Measurements from ENCODE around the gene UPK3A. TPM values are rescaled to one million over a fixed set of nuclear protein-coding genes. Genes with fewer than 3 reads are reported as not detected.

UPK3A gene
- total RNA-seq, 1 experiment from 2014 or later, result 1.0 TPM

GRCh38 chr22:45310977-45311531 is 26.3 kb downstream of the UPK3A start:
- POLR2A ChIA-PET (ENCODE audit: unreplicated experiment), result interaction anchor here (0.6 kb wide), 1 partner anchor 221 kb away, joined by 3 read pairs; no protein-coding TSS in a partner anchor
- Histone ChIP-seq H2AFZ (peak overlapping the region; percentile 87), H3K27me3 (ENCODE audit: insufficient read depth, low read depth) (no peaks in the 10 kb centered on the region), H3K4me3 (peak overlapping the region; percentile 94), H3K36me3 (ENCODE audit: low read depth) (0 out of 2 replicates have a peak, but pooled peaks cover 5% of the 10 kb centered on the region), H3K27ac (no peak overlapping the region), H3K4me2 (peak overlapping the region; percentile 96), H3F3A (ENCODE audit: insufficient read depth, low read depth) (no peaks in the 10 kb centered on the region; the same call in 1 of the 2 replicates), H3K9me3 (ENCODE audit: insufficient read depth, low read depth) (no peaks in the 10 kb centered on the region), H4K20me1 (ENCODE audit: insufficient read depth) (peaks cover 18% of the 10 kb centered on the region), H3K4me1 (replicated peaks; ENCODE audit: insufficient read depth) (peaks cover 26% of the 10 kb centered on the region), H3K79me2 (ENCODE audit: low read depth) (peaks cover 59% of the 10 kb centered on the region), H3K9me2 (ENCODE audit: insufficient read depth) (no peaks in the 10 kb centered on the region)
- no TSS peak for BruUV-seq (replicated peaks)
- intact Hi-C loops (cut with micrococcal nuclease; ENCODE audit: unreplicated experiment), result loop anchor here (10.0 kb wide), 1 partner anchor 124 kb away; no protein-coding TSS in a partner anchor
- no peak for DNase-seq
- TF ChIP-seq EZH2 (IDR thresholded peaks at IDR 0.05; ENCODE audit: low read depth) (no peak), CTCF (conservative IDR thresholded peaks at IDR 0.05) (no peak)
- CTCF ChIA-PET, result no interaction called here

GRCh38 chr22:45312415-45312814 is 27.7 kb downstream of the UPK3A start:
- intact Hi-C loops (cut with micrococcal nuclease; ENCODE audit: unreplicated experiment), result loop anchor here (10.0 kb wide), 1 partner anchor 122 kb away; no protein-coding TSS in a partner anchor
- POLR2A ChIA-PET (ENCODE audit: unreplicated experiment), result no interaction called here
- peaks cover 72% of the 10 kb centered on the region for H3K79me2 ChIP-seq (ENCODE audit: low read depth)

GRCh38 chr22:45312856-45313255 is 28.1 kb downstream of the UPK3A start:
- intact Hi-C loops (cut with micrococcal nuclease; ENCODE audit: unreplicated experiment), result loop anchor here (10.0 kb wide), 1 partner anchor 122 kb away; no protein-coding TSS in a partner anchor
- peaks cover 21% of the 10 kb centered on the region for H3K4me1 ChIP-seq (replicated peaks; ENCODE audit: insufficient read depth)
- no peak overlapping the region for H2AFZ ChIP-seq
- H3K36me3 ChIP-seq (ENCODE audit: low read depth), result 0 out of 2 replicates have a peak, but pooled peaks cover 5% of the 10 kb centered on the region
- peaks cover 35% of the 10 kb centered on the region for H4K20me1 ChIP-seq (ENCODE audit: insufficient read depth)
- peaks cover 77% of the 10 kb centered on the region for H3K79me2 ChIP-seq (ENCODE audit: low read depth)
- H3K4me3 ChIP-seq, result no peak overlapping the region
- H3K27me3 ChIP-seq (ENCODE audit: insufficient read depth, low read depth), result no peaks in the 10 kb centered on the region
- no peak overlapping the region for H3K27ac ChIP-seq
- H3F3A ChIP-seq (ENCODE audit: insufficient read depth, low read depth), result no peaks in the 10 kb centered on the region; the same call in 1 of the 2 replicates
- TF ChIP-seq CTCF (conservative IDR thresholded peaks at IDR 0.05), result no peak
- TF ChIP-seq EZH2 (IDR thresholded peaks at IDR 0.05; ENCODE audit: low read depth), result no peak
- no TSS peak for BruUV-seq (replicated peaks)
- CTCF ChIA-PET, result no interaction called here
- no peaks in the 10 kb centered on the region for H3K9me3 ChIP-seq (ENCODE audit: insufficient read depth, low read depth)
- H3K4me2 ChIP-seq, result no peak overlapping the region
- H3K9me2 ChIP-seq (ENCODE audit: insufficient read depth), result no peaks in the 10 kb centered on the region
- DNase-seq, result no peak
- POLR2A ChIA-PET (ENCODE audit: unreplicated experiment), result no interaction called here

More at GRCh38 chr22:45312415-45312814, 27.7 kb downstream of the UPK3A start:
- H3K9me2 ChIP-seq (ENCODE audit: insufficient read depth), result no peaks in the 10 kb centered on the region
- H3K4me3 ChIP-seq, result no peak overlapping the region
- H3F3A ChIP-seq (ENCODE audit: insufficient read depth, low read depth), result no peaks in the 10 kb centered on the region; the same call in 1 of the 2 replicates
- no peaks in the 10 kb centered on the region for H3K27me3 ChIP-seq (ENCODE audit: insufficient read depth, low read depth)
- CTCF ChIA-PET, result no interaction called here
- H4K20me1 ChIP-seq (ENCODE audit: insufficient read depth), result peaks cover 31% of the 10 kb centered on the region
- no peak overlapping the region for H3K4me2 ChIP-seq
- H2AFZ ChIP-seq, result no peak overlapping the region
- TSS peak; percentile 19 for BruUV-seq (replicated peaks)
- H3K9me3 ChIP-seq (ENCODE audit: insufficient read depth, low read depth), result no peaks in the 10 kb centered on the region
- peaks cover 26% of the 10 kb centered on the region for H3K4me1 ChIP-seq (replicated peaks; ENCODE audit: insufficient read depth)
- DNase-seq, result no peak
- H3K36me3 ChIP-seq (ENCODE audit: low read depth), result 0 out of 2 replicates have a peak, but pooled peaks cover 5% of the 10 kb centered on the region
- TF ChIP-seq CTCF (conservative IDR thresholded peaks at IDR 0.05) (no peak), EZH2 (IDR thresholded peaks at IDR 0.05; ENCODE audit: low read depth) (no peak)
- no peak overlapping the region for H3K27ac ChIP-seq
